HG02588 (cell line): ENCODE data around the gene IL21.
A peak's percentile ranks its signal among the peaks of the same experiment; 100 is the strongest.
"Not testable (repeated sequence)": the region's sequence is repeated elsewhere in the genome, so short reads cannot be mapped to it uniquely, and the experiment has no call there.

Source experiments
- ATAC-seq: cut with Tn5 transposase; IDR thresholded peaks from one replicate; pipeline ENCODE4 v1.9.1; 2021; ENCODE audit warnings: mild to moderate bottlenecking, moderate library complexity; ENCODE audit not compliant: unreplicated experiment

Gene IL21

DNA sequence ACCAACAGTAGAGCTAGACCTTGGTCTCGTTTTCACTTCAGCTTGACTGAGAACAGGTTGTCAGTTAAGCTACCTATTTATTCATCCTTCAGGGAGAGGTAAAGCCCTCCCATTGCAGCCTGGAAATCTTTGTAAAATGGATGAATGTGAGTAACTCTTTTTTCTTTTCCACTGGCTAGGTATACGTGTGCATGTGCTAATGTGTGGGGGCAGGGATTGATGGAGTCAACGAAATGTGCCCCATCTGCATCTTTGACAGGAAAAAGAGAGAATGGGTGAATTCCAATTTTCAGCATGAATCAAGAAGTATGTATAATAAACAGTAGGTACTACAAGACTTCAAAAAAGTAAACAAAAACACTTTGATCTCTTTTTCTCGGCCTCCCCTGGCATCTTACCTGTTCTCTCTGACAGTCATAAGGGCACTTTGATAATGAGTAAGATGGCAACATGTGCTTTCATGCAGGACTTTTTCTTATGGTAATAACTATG is at the start of gene IL21:
TSS of gene IL21 (minus strand) at position 51 of the 492 bp plus-strand sequence. CDS start 55 bp downstream, outside the sequence.
- no peak for ATAC-seq

DNA sequence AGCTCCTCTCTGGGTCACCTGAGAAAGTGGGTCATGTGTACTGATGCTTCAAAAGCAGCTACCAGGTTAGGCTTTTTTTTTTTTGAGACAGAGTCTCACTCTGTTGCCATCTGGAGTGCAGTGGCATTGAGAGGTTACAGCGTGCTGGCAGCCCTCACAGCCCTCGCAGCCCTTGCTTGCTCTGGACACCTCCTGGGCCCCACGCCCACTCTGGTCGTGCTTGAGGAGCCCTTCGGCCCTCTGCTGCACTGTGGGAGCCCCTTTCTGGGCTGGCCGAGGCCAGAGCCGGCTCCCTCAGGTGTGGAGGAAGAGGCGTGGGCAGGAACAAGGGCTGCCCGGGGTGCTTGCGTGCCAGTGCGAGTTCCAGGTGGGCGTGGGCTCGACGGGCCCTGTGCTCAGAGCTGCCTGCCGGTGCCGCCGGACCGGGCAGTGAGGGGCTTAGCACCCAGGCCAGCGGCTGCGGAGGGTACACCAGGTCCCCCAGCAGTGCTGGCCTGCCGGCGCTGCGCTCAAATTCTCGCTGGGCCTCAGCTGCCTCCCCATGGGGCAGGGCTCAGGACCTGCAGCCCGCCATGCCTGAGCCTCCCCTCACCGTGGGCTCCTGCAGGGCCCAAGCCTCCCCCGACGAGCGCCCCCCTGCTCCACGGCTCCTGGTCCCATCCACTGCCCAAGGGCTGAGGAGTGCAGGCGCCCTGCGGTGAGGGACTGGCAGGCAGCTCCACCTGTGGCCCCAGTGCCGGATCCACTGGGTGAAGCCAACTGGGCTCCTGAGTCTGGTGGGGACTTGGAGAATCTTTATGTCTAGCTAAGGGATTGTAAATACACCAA is 49.3 kb upstream of the IL21 start:
- no peak for ATAC-seq

DNA sequence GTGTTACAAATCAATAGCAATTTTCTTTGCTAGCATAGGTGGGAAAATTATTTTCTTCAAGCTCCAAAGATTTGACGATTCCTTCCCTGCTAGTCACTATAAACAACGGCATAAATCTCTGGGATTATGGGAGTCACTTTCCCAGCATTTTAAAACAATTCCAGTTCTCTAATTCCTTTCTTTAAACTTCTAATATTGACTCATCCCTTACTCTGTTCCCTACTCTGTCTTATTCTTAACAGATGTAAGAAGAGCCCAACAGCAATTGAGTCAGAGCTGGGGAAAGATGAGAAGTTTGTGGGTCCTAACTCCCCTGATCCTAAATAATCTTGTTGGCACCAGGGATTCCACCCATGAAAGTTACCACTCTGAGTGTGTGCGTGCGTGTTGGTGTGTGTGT is 47.4 kb upstream of the IL21 start:
- no peak for ATAC-seq

DNA sequence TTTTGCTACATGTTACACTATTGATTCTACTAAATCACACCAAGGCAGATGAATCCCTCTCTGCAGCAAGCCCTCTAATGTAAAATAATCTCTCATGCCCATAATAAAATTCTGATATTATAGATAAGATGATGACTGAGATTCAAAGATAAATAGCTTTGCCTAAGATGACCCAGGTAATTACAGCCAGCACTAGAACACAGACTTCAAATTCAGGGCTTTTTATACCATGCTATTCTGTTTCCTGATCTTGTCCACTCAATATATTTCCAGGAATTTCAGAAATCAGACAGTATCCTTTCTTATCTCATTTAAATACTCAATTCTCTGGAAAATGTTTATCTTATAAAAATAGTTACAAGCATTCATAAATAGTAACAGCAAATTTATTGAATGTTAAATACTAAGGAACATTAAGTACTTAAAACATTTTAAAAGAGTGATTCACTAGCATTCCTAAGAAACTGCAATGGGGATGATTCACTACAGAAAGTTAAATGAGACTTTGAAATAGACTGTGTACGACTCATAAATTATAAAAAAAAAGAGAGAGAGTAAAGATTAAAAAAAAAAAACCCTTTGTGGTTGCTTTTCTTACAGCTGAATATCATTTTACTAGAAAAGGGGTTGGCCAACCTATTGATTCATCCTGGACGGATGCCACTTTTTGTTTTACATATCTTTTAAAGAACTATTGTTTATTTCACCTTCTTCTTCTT is 45.8 kb upstream of the IL21 start:
- ATAC-seq, result no peak

DNA sequence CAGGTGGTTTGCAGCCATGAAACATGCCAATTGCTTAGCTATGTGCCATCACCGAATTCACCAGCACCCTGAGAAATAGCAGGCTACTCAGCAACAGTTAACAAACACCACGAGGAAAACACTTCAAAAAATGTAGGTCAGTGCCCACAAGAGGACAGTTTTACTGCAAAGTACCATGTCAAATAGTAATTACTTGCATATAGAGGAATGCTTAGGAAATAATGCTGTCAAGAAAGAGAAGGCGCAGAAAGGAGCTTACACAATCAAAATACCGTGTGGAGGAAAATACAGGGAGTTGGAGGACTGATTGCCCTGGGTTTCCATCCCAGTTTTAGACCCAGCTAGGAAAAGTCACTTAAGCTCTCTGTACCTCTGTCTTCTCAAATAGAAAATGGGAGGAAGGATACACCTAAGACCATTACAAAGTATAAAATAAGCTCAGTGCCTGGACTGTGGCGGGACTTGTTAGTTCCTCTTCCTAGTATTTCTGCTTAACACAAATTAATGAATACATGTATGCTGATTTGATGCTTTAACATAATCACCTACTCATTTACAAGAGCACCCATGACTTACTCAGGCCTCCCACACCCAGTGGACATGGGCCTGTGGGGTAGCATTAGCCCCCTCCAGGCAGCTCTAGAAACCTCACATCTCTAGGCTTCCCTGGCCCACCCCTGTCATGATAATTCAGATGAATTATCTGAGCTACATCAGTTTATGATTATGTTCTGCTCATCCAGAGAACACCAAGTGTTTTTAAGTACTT is 44.5 kb upstream of the IL21 start:
- no peak for ATAC-seq

DNA sequence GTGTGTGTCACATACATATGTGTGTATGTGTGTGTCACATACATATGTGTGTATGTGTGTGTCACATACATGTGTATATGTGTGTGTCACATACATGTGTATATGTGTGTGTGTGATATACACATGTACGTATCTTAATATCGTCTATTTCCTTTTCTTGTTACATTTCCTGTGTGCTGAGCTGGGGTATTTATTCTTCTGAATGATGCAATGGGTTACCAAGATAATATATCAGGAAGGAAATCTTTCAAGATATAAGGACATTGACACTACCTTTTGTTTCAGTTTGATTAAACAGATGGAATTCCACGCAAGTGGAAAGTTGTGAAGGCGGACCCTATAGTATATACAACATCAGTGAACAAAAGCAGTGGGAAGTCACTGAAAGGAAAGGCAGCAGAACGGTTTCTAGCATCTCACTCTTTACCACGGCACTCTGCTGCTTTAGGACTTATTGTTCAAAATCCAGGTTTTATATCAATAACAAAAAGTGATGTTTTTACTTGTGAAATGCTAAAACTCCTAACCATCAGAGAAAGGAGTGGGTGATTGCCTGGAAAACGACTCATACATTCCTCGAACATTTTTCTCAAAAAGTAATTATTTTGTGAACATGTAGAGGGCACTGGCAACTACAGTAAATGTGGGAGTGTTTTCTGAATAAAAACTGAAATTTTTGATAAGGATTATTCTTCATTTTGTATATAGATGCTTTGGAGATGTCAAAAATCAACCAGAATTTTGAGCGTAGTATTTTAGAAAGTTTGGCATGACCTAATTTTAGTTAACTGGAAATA is 43.1 kb upstream of the IL21 start:
- no peak for ATAC-seq

DNA sequence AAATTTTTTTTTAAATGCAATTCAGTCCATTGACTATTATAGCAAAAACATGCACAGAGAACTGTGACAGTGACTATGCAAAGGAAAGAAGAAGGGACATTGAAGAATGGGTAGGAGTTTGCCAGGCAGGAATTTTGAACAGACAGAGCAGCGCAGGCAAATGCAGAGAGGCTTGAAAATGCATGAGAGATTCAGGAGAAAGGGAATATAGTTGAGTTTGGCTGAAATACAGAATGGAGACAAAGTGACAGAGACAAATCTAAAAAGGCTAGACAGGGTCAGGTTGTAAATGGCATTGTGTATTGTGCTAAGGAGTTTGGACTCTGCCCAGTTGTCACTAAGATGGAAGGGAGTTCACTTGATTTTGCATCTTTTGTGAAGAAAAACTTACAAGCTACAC is 42.4 kb upstream of the IL21 start:
- no peak for ATAC-seq

DNA sequence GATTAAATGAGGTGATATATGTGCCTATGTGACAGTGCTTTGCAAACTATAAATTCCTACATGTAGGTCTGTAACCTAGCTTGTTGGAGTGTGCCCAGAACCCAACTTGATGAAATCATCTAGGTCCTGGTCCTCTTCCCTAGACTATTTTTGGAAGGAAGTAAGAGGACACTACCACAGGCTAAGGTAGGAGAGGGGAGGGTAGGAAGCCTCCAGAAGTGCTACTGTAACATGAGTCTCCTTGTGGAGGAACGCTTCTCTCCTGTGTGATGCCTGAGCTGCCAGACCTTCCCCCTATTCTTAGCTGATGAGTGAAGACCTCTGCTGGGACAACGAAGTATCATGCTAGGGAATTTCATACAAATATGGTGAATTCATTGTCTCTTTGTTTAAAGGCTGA is 41.8 kb upstream of the IL21 start:
- ATAC-seq, result no peak

DNA sequence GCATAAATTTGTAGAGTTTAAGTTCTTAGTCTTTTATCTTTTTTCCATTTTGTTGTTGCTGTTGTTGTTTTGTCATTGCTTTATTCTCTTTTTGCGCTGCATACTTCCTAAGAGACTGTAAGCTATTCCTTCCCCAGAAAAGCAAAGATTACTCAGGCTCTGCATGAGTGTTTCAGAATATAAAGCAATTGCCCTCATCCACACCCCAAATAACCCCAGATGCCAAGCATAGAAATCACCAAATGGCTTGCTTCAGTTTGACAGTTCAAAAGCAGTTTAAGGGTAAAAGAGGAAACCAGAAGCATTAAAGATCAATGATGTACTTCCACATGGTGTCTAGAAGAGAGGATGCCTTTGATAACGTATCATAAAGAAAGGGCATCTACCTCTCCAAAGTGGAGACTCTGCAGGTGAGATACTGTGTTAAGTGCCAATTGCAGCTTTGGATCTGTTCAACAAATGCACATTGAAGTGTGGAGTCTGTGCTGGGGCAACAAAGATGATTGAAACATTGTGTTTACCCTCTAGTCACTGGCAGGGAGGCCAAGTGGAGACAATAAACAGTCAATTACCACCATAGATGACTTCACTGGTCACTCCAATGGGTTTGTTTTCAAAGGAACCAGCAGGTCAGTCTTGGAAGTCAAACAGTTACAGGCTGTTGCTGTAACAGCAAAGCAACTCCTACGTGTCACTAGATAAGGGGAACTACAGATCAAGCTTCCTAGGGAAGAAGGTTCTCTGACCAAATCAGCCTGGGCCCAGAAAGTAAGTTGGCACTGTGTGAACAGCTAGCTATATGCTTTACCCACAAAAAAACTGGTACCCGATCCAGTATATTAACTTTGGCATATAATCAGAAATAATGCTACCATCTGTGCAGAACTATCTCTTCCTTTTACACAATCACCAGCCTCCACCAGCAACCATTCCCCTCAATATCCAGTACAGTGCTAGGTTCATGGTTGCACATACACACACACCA is 40.6 kb upstream of the IL21 start:
- no peak for ATAC-seq

DNA sequence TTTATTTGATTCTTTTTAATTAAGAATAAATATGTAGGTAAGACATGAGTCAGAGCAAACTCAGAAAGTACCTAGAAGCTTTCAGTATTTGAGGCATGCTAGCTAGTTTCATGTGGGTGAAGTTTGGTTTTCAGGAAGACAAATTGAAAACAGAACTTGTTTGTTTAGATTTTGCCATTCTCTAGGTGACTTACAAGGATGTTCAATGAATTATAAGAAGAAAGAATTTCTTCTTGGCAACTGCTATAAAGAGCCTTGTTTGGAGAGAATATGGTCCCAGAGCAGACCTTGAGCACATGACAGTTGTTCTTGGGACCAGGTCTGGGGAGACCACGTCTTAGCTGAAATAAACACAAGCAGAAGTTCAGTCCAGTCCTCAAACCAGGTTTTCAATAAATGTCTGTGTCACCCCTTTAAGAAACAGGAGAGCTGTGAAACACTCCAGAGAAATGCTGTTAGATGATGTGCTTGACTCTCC is 38.0 kb upstream of the IL21 start:
- ATAC-seq, result peak; percentile 89

DNA sequence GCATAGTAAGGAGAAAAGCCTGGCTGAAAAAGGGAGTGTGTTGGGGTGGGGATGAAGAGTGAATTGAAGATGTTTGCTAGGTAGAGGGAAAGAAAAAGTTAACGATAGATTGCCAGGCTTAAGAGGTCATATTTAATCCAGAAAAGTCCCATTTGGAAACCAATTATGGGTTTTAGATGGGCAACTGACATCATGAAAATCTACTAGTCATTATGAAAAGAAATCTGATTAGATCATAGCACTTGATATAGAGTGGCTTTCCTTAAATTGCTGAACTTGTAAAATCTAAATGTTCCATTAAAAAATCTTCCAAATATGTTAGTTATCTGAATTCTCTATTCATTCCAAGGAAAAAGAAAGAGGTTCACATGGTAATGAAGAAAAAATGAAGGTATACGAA is 37.5 kb upstream of the IL21 start:
- ATAC-seq, result no peak

DNA sequence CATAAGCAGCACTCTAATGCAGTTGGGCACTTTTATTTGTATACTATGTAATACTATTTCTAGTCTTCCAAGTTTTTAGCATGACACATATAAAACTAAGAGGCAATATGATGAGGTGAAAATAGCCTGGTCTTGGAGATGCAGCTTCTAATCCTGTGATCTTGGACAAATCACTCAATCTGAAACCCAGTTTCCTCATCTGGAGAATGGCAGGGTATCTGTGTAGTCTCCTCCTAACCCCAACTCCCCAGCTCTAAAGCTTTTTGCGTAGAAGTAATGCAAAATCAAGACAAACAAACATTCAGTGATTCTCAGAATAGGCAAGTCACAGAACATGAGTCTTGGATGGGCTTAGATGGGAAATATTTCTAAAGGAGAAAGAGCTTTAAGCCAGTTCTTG is 36.7 kb upstream of the IL21 start:
- ATAC-seq, result no peak

DNA sequence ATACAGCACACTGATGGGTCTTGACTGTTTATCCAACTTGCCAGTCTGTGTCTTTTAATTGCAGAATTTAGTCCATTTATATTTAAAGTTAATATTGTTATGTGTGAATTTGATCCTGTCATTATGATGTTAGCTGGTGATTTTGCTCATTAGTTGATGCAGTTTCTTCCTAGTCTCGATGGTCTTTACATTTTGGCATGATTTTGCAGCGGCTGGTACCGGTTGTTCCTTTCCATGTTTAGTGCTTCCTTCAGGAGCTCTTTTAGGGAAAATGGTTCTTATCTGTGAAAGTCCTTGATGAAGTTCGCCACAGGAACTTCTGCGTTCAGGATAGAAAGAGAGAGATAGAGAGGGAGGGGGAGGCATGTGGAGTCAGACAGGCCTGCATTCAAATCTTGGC is 35.7 kb upstream of the IL21 start:
- ATAC-seq, result not testable (repeated sequence)

DNA sequence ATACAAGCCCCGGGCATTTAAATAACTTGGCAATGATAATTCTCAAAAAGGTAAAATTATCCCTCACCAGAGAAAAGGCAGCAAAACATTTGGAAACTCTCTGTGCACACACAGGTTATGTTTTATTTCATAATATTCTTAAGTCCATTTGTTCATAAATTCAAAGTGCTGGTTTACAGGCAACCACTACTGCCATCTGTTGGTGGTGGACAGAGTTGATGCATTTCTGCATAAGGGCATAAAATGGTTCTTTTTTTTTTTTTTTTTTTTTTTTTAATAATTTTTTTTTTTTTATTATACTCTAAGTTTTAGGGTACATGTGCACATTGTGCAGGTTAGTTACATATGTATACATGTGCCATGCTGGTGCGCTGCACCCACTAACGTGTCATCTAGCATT is 31.5 kb upstream of the IL21 start:
- no peak for ATAC-seq

DNA sequence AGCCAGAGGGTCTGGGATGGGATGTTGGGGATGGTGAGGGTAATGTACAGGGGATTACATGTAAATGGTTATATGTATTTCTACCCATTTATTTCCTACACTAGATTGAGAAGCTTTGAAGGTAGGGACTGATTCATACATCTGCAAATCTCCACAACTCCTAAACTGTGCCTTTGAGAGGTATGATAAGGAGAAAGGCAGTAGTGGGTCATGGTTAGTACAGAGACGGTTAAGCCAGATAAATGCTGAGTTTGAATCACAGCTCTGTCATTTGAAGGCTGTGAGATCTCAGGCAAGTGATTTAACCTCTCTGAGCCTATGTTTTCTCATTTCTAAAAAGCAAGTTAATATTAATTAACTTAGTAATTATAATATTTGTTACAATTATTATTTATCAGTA is 29.3 kb upstream of the IL21 start:
- ATAC-seq, result no peak

DNA sequence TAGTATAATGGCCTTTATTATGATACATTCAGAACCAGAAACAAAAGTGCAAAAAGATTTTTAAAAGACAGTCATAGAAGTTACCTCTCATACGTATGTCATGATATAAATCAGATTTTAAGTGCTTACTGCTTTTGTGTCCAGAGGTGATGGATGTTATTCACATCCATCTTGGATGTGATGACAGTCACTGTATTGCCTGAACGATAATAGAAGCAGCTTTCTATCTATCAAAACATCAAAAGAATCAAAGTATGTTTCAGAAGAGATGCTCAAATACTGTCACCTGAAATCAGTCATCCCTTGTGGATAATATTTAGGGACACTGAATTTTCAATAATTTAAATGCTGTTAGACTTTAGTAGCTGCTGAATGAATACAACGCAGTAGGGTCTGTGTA is 26.8 kb upstream of the IL21 start:
- ATAC-seq, result no peak

DNA sequence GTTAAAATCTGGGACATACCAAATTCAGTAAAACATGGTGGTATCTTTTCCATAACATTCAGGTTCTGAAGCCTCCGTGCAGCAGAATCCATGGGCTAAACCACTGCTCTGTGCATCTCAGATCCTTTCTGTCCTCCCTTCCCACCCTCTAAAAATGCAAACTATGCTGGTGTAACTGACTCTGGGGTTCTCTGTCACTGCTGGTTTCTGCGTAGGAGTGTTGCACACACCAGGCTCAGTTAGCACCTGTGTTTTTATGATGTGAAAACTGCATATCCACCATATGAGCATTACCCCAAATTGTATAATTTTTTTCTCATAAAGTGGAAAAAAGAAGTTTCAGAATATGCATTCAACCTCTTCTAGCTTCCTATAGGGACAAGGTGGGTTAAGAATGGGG is 22.4 kb upstream of the IL21 start:
- no peak for ATAC-seq

DNA sequence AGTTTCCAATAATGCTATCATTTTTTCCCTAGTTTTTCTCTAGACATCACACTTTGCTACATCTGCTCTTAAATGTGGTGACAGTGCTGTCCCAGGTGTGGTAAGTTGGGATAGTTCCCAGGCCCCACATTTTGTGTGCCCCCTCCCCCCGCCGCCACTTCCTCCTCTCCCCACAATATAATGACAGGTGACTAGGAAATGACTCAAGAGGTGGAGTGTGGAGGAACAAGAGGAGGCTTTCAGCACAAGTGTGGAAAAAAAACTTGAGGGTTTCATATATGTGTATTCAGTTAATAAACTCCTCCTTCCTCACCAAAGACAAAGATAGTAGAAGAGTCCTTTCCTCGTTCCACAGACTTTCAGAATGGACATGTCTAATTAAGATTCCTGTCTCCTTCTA is 18.3 kb upstream of the IL21 start:
- ATAC-seq, result no peak

DNA sequence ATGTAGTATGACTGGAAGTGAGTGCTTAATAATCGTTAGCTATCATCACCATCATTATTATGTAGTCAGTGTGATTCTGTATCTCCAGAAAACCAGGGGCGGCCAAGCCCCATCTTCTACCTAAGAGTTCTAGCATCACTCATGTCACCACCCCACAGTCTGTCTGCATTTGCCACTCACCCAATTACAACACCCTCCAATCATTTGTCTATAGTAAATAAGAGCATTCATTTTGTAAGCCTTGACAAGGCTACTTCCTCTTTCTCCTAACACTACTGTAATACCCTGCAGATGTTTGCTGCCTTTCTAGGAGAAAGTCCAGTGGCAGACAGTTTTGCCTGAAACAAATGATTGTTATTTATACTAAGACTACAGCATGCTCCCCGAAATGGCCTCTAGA is 15.8 kb upstream of the IL21 start:
- ATAC-seq, result peak; percentile 58
